Lung (tissue), 12 donors: ENCODE results near the gene CYSRT1. TPM values are rescaled to one million over a fixed set of nuclear protein-coding genes. Genes with fewer than 3 reads are reported as not detected.
"Not testable (repeated sequence)": the region's sequence is repeated elsewhere in the genome, so short reads cannot be mapped to it uniquely, and the experiment has no call there.

Experiments
- ATAC-seq: fragments of 200-7000 bp; cut with Tn5 transposase; one replicate; pipeline ENCODE4 v1.9.1; 2020; ENCODE audit warnings: moderate number of reproducible peaks; ENCODE audit not compliant: insufficient read depth, low FRiP score
- DNase-seq, 3 donors: peaks; one replicate each; pipeline ENCODE4 v3.0.0-alpha.2; 2013 to 2017
- H3K27ac ChIP-seq, 2 donors: one replicate each; pipeline ENCODE4 v1.5.1; 2013; ENCODE audit warnings: mild to moderate bottlenecking in 2 of 2, moderate library complexity in 2 of 2, control low read depth in 1 of 2, inconsistent platforms in 1 of 2, low read depth in 1 of 2, low read length in 1 of 2
- H3K27me3 ChIP-seq, 3 donors: one replicate each; pipeline ENCODE4 v1.5.1; 2013; ENCODE audit warnings: low read length in 2 of 3; ENCODE audit not compliant: control insufficient read depth in 3 of 3, insufficient read depth in 3 of 3
- H3K36me3 ChIP-seq, 4 donors: one replicate each; pipeline ENCODE4 v1.5.1; 2013; ENCODE audit warnings: low read length in 4 of 4, mild to moderate bottlenecking in 1 of 4, moderate library complexity in 1 of 4; ENCODE audit not compliant: control insufficient read depth in 4 of 4, insufficient read depth in 4 of 4
- H3K4me1 ChIP-seq, 5 donors: one replicate each; pipeline ENCODE4 v1.5.1; 2013; ENCODE audit warnings: low read length in 5 of 5, mild to moderate bottlenecking in 2 of 5, moderate library complexity in 1 of 5; ENCODE audit not compliant: control insufficient read depth in 5 of 5, insufficient read depth in 5 of 5
- H3K4me3 ChIP-seq: one replicate; pipeline ENCODE4 v1.5.1; 2013; ENCODE audit warnings: mild to moderate bottlenecking, control low read depth, moderate library complexity
- H3K9ac ChIP-seq, 2 donors: one replicate each; pipeline ENCODE4 v1.5.1; 2013; ENCODE audit warnings: low read length in 2 of 2, control low read depth in 1 of 2; ENCODE audit not compliant: insufficient read depth in 1 of 2
- H3K9me3 ChIP-seq, 4 donors: one replicate each; pipeline ENCODE4 v1.5.1; 2013; ENCODE audit warnings: low read length in 3 of 4, mild to moderate bottlenecking in 1 of 4, moderate library complexity in 1 of 4; ENCODE audit not compliant: control insufficient read depth in 4 of 4, insufficient read depth in 3 of 4
- CTCF ChIP-seq: IDR thresholded peaks from 2 replicates; pipeline ENCODE4 v1.5.1; 2012; ENCODE audit warnings: mild to moderate bottlenecking; ENCODE audit errors: control extremely low read depth, extremely low read depth
- WGBS, 2 donors: extraction: QIAGEN DNeasy Blood & Tissue Kit; methylation state at CpG; one replicate each; pipeline ENCODE4 v1.1.7; 2013; 5-methylcytosine and 5-hydroxymethylcytosine counted together
- polyA plus RNA-seq, 2 donors: library from polyadenylated mRNA; stranded (reverse); fragments of 200-250 nt; gene quantifications; one replicate each; pipeline ENCODE4 v1.2.1, GENCODE V29; 2013
- total RNA-seq, 2 donors: library from RNA; depleted of rRNA in 1 of 2; stranded (reverse); fragments of >200 nt in 1 of 2; gene quantifications; one replicate each; pipeline ENCODE4 v1.2.1, GENCODE V29; 2014 to 2021
- donor health status: control.
- donor health status: control.
- donor health status: Bipolar disorder and iron deficiency.
- donor health status: healthy.
- donor health status: DM: yes; HTN: yes; CAD: no.

The CYSRT1 gene
- total and polyA plus RNA-seq, 4 donors: 0.70 to 2.7 (median 0.92) TPM; not detected in 1

DNA sequence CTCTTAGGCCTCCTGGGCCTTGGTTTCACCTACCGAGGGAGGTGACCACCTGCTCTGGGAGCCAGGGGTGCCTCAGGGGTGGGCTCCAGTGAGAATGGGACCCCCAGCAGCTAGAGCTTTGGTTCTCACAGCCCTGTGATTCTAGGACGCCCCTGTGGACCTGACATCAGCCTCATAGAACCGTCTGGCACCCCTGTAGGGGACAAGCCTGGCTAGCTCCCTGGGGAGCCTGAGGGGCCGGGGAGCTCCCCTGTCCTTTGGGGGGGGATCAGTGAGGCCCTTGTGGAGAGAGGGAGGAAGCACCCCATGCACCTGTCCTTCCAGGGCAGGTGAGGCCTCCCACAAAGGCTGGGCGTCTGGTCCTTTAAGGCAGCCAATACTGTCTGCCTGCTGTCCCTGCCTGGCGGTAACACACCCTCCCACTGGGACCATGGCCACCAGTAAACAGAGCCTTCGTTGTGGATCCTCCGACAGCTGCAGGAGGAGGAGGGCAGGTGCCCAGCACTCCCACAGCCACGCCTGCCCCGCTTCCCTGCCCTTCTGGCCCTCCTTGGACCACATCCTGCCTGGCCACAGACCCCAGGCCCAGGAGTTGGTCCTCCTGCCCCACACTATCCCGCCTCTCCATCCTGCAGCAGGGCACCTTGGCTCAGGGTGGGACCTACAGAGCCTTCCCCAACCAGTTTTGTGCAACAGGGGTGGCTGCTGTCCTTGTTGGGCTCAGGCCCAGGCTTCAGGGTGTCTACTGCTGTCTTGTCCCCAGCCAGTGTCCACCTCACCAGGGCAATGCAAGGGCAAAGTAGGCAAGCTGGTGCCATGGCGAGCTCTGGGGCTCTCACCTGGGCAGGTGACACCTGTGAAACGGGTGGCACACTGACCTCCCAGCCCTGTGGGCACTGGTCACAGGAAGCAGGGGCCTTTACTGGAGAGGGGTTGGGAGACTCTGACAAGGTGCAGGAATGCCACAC lies 13.1 kb downstream of the CYSRT1 start:
- H3K4me1 ChIP-seq: peaks cover 0 to 26% (median 9%) of the 10 kb centered on the region in 5 donors
- DNase-seq (no peak), ATAC-seq (no peak)
- no peak for TF ChIP-seq CTCF
- no peak overlapping the region for H3K4me3 ChIP-seq
- no peaks in the 10 kb centered on the region for H3K9me3 ChIP-seq
- H3K9ac ChIP-seq: no peak overlapping the region
- H3K36me3 ChIP-seq: peaks cover 0 to 11% (median 6%) of the 10 kb centered on the region in 4 donors
- H3K27me3 ChIP-seq: no peaks in the 10 kb centered on the region
- WGBS, 2 donors: 82 to 83% methylated on average over 13 of the region's 13 CpGs
- H3K27ac ChIP-seq: no peak overlapping the region

GRCh38 chr9:137239541-137240200 lies 14.7 kb downstream of the CYSRT1 start:
- ATAC-seq, H3K9me3 ChIP-seq, DNase-seq, H3K27me3 ChIP-seq: not testable (repeated sequence)
- Histone ChIP-seq H3K4me1 (peaks cover 0 to 27% (median 9%) of the 10 kb centered on the region in 5 donors), H3K27ac (peak overlapping the region; percentile 97), H3K9ac (peak overlapping the region in 1 of 2 donors; percentile 53), H3K4me3 (peak overlapping the region; percentile 47), H3K36me3 (peaks cover 0 to 20% (median 12%) of the 10 kb centered on the region in 4 donors)
- 50 to 51% methylated on average over 27 of the region's 27 CpGs for WGBS, 2 donors

DNA sequence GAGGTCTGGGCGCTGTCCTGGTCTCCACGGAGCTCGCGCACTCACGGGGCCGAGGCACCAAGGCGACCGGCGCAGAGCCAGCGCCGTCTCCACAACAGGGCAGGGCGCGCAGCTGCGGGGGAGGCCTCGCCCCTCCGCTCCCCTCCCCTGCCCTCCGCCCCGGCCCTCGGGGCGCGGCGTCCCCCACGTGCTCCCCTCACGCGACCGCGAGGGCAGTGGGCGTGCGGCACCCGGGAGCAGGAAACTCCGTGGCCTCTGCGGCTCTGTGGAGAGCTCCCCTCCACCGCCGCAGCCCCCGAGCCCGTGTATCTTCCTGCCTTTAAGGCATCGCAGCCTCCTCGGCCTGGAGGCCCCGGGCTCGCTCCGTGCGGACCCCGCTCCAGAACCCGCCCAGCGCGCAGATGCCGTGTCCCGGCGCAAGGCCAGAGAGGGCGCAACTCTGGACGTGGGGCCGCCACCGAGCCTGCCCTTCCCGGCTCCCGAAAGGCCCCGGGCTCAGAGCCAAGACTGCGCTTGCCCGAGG lies 15.4 kb downstream of the CYSRT1 start:
- H3K4me3 ChIP-seq: peak overlapping the region; percentile 47
- no peak for TF ChIP-seq CTCF
- no peaks in the 10 kb centered on the region for H3K27me3 ChIP-seq
- WGBS, 2 donors: 0 to 1% methylated on average over 41 to 58 of the region's 58 CpGs
- ATAC-seq (peak; percentile 15), DNase-seq (peak; percentile 87 to 91 (median 88))
- peak overlapping the region; percentile 97 for H3K27ac ChIP-seq
- no peaks in the 10 kb centered on the region for H3K9me3 ChIP-seq
- peaks cover 0 to 20% (median 12%) of the 10 kb centered on the region in 4 donors for H3K36me3 ChIP-seq
- peak overlapping the region in 1 of 2 donors; percentile 53 for H3K9ac ChIP-seq
- H3K4me1 ChIP-seq: peaks cover 0 to 27% (median 9%) of the 10 kb centered on the region in 5 donors
